Ascending aorta (tissue), 2 donors: ENCODE results near the gene KYAT1. TPM values are rescaled to one million over a fixed set of nuclear protein-coding genes. Genes with fewer than 3 reads are reported as not detected.

ENCODE experiments used
- DNase-seq, 2 donors: peaks; one replicate each; pipeline ENCODE4 v3.0.0-alpha.2; 2019; ENCODE audit warnings: low spot score in 2 of 2
- H3K27ac ChIP-seq, 2 donors: fragments of 200-600 bp; sonication (generic); one replicate each; pipeline ENCODE4 v1.5.1; 2016 to 2017; ENCODE audit warnings: mild to moderate bottlenecking in 1 of 2
- H3K27me3 ChIP-seq: fragments of 200-600 bp; sonication (generic); one replicate; pipeline ENCODE4 v1.5.1; 2017
- H3K36me3 ChIP-seq, 2 donors: fragments of 200-600 bp; sonication (generic); one replicate each; pipeline ENCODE4 v1.5.1; 2016
- H3K4me1 ChIP-seq, 2 donors: fragments of 200-600 bp; sonication (generic); one replicate each; pipeline ENCODE4 v1.5.1; 2016 to 2017; ENCODE audit warnings: mild to moderate bottlenecking in 1 of 2
- H3K4me3 ChIP-seq, 2 donors: fragments of 200-600 bp; sonication (generic); one replicate each; pipeline ENCODE4 v1.5.1; 2016 to 2017; ENCODE audit warnings: mild to moderate bottlenecking in 1 of 2
- H3K9me3 ChIP-seq, 2 donors: fragments of 200-600 bp; sonication (generic); one replicate each; pipeline ENCODE4 v1.5.1; 2016
- CTCF ChIP-seq, 3 experiments: fragments of 200-600 bp in 2 of 3; fragments of 450-650 bp in 1 of 3; sonication (generic) in 2 of 3; IDR thresholded peaks; one replicate each; pipeline ENCODE4 v1.5.1; 2016 to 2019; ENCODE audit warnings: antibody characterized with exemption in 3 of 3, mild to moderate bottlenecking in 1 of 3, moderate library complexity in 1 of 3
- intact Hi-C: fragments of 100-400 bp; cut with DNase I; formaldehyde crosslinking; loops from one replicate; pipeline ENCODE4 v1.15.1; 2023
- total RNA-seq: library from RNA; depleted of rRNA; stranded (reverse); fragments of >200 nt; gene quantifications from one replicate; pipeline ENCODE4 v1.1.0, GENCODE V29; 2016

KYAT1 gene
- total RNA-seq: 4.9 TPM

- peaks cover 25 to 46% of the 10 kb centered on the region in 2 donors for H3K4me1 ChIP-seq
- intact Hi-C loops: loop anchor here (1.0 to 2.0 kb wide), 3 partner anchors 38 to 65 kb away; partner anchors contain the start of genes DOLK, NUP188, PHYHD1 and SPOUT1
- H3K36me3 ChIP-seq: peaks cover 15 to 26% of the 10 kb centered on the region in 2 donors
- H3K27ac ChIP-seq: peak within 1 kb of the TSS; percentile 96 to 98
- H3K9me3 ChIP-seq: no peaks in the 10 kb centered on the region
- no peaks in the 10 kb centered on the region for H3K27me3 ChIP-seq
- peak in 1 of 3 experiments; percentile 4 for TF ChIP-seq CTCF (IDR thresholded peaks at IDR 0.05)
- peak within 1 kb of the TSS; percentile 89 to 90 for H3K4me3 ChIP-seq
- DNase-seq: peak; percentile 93 to 99
Measured at GRCh38 chr9:128881884-128882676, at the start of gene KYAT1, which contains the start of gene LRRC8A. TSS of gene KYAT1 (minus strand) at chr9:128881950. CDS start at chr9:128845405, 36,545 bp downstream. TSS of gene LRRC8A (plus strand) at chr9:128882133. CDS start at chr9:128907165, 25,032 bp downstream.

- H3K4me3 ChIP-seq: no peak overlapping the region
- no peaks in the 10 kb centered on the region for H3K9me3 ChIP-seq
- no peak overlapping the region for H3K27ac ChIP-seq
- no peak for TF ChIP-seq CTCF (IDR thresholded peaks at IDR 0.05)
- no peaks in the 10 kb centered on the region for H3K27me3 ChIP-seq
- peaks cover 0 to 5% of the 10 kb centered on the region in 2 donors for H3K4me1 ChIP-seq
- no peak for DNase-seq
- peaks cover 7 to 10% of the 10 kb centered on the region in 2 donors for H3K36me3 ChIP-seq
- intact Hi-C loops: no loop called here
Measured at GRCh38 chr9:128929560-128929959, 47.8 kb upstream of the KYAT1 start.

- Histone ChIP-seq H3K9me3 (no peaks in the 10 kb centered on the region), H3K4me1 (peaks cover 0 to 7% of the 10 kb centered on the region in 2 donors), H3K27ac (no peak overlapping the region), H3K36me3 (peaks cover 3% of the 10 kb centered on the region in 2 donors), H3K27me3 (no peaks in the 10 kb centered on the region), H3K4me3 (no peak overlapping the region)
- no peak for DNase-seq
- intact Hi-C loops: loop anchor here (1.0 kb wide), 2 partner anchors 65 to 76 kb away; no protein-coding TSS in a partner anchor
- TF ChIP-seq CTCF (IDR thresholded peaks at IDR 0.05): no peak
Measured at GRCh38 chr9:128928624-128929023, 46.9 kb upstream of the KYAT1 start.

- Histone ChIP-seq H3K4me3 (no peak overlapping the region), H3K4me1 (peaks cover 3 to 14% of the 10 kb centered on the region in 2 donors), H3K9me3 (no peaks in the 10 kb centered on the region), H3K27ac (no peak overlapping the region), H3K36me3 (no peaks in the 10 kb centered on the region), H3K27me3 (no peaks in the 10 kb centered on the region)
- intact Hi-C loops: loop anchor here (1.0 kb wide), 2 partner anchors 65 to 76 kb away; no protein-coding TSS in a partner anchor
- DNase-seq: no peak
- TF ChIP-seq CTCF (IDR thresholded peaks at IDR 0.05): peak; percentile 89 to 93 (median 92)
Measured at GRCh38 chr9:128927731-128928411, 46.1 kb upstream of the KYAT1 start.

GRCh38 chr9:128923493-128923883, 41.7 kb upstream of the KYAT1 start:
- H3K4me3 ChIP-seq: peak overlapping the region in 1 of 2 donors; percentile 59
- peaks cover 18 to 53% of the 10 kb centered on the region in 2 donors for H3K4me1 ChIP-seq
- no peak for DNase-seq
- no peaks in the 10 kb centered on the region for H3K27me3 ChIP-seq
- peak overlapping the region; percentile 94 to 95 for H3K27ac ChIP-seq
- no peak for TF ChIP-seq CTCF (IDR thresholded peaks at IDR 0.05)
- peaks cover 0 to 10% of the 10 kb centered on the region in 2 donors for H3K36me3 ChIP-seq
- no peaks in the 10 kb centered on the region for H3K9me3 ChIP-seq
- intact Hi-C loops: loop anchor here (2.0 kb wide), 1 partner anchor 23 kb away; the partner anchor contains the start of genes DOLK and NUP188
